A673 (cell line): ENCODE measurements around the gene NTRK3.

Source experiments
- CTCF ChIP-seq: fragments of 300-800, 200-600 bp; sonication (generic); conservative IDR thresholded peaks from 2 replicates; pipeline ENCODE4 v1.5.1; 2017; ENCODE audit warnings: low read depth, mild to moderate bottlenecking, antibody characterized with exemption, low read length, moderate library complexity, mixed read lengths
- EZH2 ChIP-seq: fragments of 200-600 bp; sonication (generic); IDR thresholded peaks from 2 replicates; pipeline ENCODE4 v1.6.1; 2017; ENCODE audit warnings: borderline replicate concordance, low read depth, mild to moderate bottlenecking, mixed read lengths, antibody characterized with exemption, low read length; ENCODE audit not compliant: poor library complexity, severe bottlenecking

- TF ChIP-seq CTCF (no peak), EZH2 (no peak)
Observed at GRCh38 chr15:87941606-87942005, 314.9 kb downstream of the NTRK3 start.
